ENCODE results near the gene RBM12. TPM values are rescaled to one million over a fixed set of nuclear protein-coding genes. Genes with fewer than 3 reads are reported as not detected.

RBM12 gene
- total RNA-seq, 2 experiments from 2014 or later = 91.7 to 95.2 TPM

DNA sequence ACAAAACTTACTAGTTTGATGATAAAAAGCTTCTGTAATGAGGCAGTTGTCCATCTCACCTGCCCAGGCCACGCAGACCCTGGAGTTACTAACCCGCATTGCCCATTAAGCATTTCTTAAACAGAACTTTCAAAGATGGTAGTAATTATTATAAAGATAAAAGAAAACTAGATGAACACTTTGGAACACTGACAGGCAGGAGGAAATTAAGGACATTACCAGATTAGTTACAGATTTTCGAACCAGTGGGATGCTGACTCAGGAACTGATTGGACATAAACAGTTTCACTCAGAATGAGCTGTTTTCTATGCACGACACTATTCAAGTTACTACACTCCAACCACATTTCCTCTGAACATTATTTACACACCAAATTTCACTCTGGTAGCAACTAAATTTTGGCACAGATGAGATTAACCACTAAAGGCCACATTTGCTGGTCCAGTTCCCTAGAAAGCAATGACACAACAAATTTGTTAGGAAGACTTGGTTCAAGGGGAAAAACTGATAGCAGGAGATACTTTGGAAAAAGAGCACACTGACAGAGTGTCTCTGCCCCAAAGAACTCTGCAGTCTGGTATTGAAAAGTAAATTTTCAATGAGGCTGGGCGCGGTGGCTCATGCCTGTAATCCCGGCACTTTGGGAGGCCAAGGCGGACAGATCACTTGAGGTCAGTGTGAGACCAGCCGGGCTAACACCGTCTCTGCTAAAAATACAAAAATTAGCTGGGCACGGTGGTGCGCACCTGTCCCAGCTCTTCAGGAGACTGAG lies 37.5 kb upstream of the RBM12 start:
- intact Hi-C loops (cut with DNase I, micrococcal nuclease) = loop anchor here (2.0 to 5.0 kb wide), 3 partner anchors 35 to 180 kb away; no protein-coding TSS in a partner anchor
- H3K4me3 Mint-ChIP-seq = peak overlapping the region; percentile 81
- Histone ChIP-seq H3K4me3 (ENCODE audit: low read length) (no peak overlapping the region), H3K4me1 (ENCODE audit: insufficient read depth, low read length) (peaks cover 23% of the 10 kb centered on the region), H3K27me3 (ENCODE audit: control insufficient read depth in 1 of 2, insufficient read depth in 2 of 2, low read length in 2 of 2) (no peaks in the 10 kb centered on the region), H3K36me3 (ENCODE audit: insufficient read depth, low read length) (peaks cover 58% of the 10 kb centered on the region), H3K27ac (ENCODE audit: low read depth in 1 of 2, low read length in 2 of 2) (no peak overlapping the region), H3K9me3 (ENCODE audit: control insufficient read depth in 1 of 2, insufficient read depth in 1 of 2, low read length in 2 of 2) (no peaks in the 10 kb centered on the region)
- POLR2A ChIA-PET = interaction anchor here (0.6 to 7.8 kb wide), 12 partner anchors 21 to 88 kb away, joined by 3 to 125 read pairs (median 6); partner anchors contain the start of genes CPNE1, RBM12, RBM39 and SPAG4
- H3K36me3 Mint-ChIP-seq (ENCODE audit: low read depth) = peaks cover 89% of the 10 kb centered on the region
- CTCF ChIA-PET = no interaction called here
- no peaks in the 10 kb centered on the region for H3K27me3 Mint-ChIP-seq
- H3K27ac Mint-ChIP-seq = peak overlapping the region; percentile 84
- TF ChIP-seq, protein P1, sequence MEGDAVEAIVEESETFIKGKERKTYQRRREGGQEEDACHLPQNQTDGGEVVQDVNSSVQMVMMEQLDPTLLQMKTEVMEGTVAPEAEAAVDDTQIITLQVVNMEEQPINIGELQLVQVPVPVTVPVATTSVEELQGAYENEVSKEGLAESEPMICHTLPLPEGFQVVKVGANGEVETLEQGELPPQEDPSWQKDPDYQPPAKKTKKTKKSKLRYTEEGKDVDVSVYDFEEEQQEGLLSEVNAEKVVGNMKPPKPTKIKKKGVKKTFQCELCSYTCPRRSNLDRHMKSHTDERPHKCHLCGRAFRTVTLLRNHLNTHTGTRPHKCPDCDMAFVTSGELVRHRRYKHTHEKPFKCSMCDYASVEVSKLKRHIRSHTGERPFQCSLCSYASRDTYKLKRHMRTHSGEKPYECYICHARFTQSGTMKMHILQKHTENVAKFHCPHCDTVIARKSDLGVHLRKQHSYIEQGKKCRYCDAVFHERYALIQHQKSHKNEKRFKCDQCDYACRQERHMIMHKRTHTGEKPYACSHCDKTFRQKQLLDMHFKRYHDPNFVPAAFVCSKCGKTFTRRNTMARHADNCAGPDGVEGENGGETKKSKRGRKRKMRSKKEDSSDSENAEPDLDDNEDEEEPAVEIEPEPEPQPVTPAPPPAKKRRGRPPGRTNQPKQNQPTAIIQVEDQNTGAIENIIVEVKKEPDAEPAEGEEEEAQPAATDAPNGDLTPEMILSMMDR (IDR thresholded peaks at IDR 0.05) = no peak
- H3K4me1 Mint-ChIP-seq (ENCODE audit: low read depth) = peaks cover 54% of the 10 kb centered on the region
- no peaks in the 10 kb centered on the region for H3K9me3 Mint-ChIP-seq
- DNase-seq (peak in 1 of 14 experiments; percentile 4), ATAC-seq (ENCODE audit: poor library complexity) (no peak)

DNA sequence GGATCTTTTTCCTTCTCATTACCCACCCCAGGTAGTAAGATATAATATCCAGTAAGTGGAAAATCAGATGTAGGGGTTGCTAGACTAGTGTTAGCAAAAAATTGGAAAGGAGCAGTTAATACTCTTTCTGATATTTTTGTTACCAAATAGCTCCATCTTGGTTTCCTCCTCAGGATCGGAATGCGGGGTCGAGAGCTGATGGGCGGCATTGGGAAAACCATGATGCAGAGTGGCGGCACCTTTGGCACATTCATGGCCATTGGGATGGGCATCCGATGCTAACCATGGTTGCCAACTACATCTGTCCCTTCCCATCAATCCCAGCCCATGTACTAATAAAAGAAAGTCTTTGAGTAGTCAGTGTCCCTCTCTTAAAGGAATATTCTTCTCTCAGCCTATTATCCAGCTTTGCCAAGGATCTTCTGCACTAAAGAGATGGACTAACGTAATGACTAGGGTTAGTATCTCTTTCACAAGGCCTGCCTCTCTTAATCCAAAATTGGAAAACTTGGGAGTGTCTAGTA lies 36.0 kb upstream of the RBM12 start:
- H3K27me3 ChIP-seq (ENCODE audit: control insufficient read depth in 1 of 2, insufficient read depth in 2 of 2, low read length in 2 of 2) = no peaks in the 10 kb centered on the region
- POLR2A ChIA-PET = interaction anchor here (1.1 to 7.8 kb wide), 14 partner anchors 10 to 253 kb away, joined by 3 to 125 read pairs (median 10); partner anchors contain the start of genes CPNE1, PHF20, RBM12 and RBM39
- peak overlapping the region in 1 of 2 donors; percentile 97 for H3K27ac ChIP-seq (ENCODE audit: low read depth in 1 of 2, low read length in 2 of 2)
- CTCF ChIA-PET = interaction anchor here (0.6 to 1.7 kb wide), 3 partner anchors 18 to 99 kb away, joined by 4 read pairs; no protein-coding TSS in a partner anchor
- H3K9me3 Mint-ChIP-seq = no peaks in the 10 kb centered on the region
- H3K4me3 ChIP-seq (ENCODE audit: low read length) = no peak overlapping the region
- no peak for DNase-seq
- H3K36me3 ChIP-seq (ENCODE audit: insufficient read depth, low read length) = peaks cover 44% of the 10 kb centered on the region
- no peaks in the 10 kb centered on the region for H3K27me3 Mint-ChIP-seq
- H3K27ac Mint-ChIP-seq = peak overlapping the region; percentile 84
- H3K4me1 ChIP-seq (ENCODE audit: insufficient read depth, low read length) = peaks cover 23% of the 10 kb centered on the region
- peaks cover 60% of the 10 kb centered on the region for H3K4me1 Mint-ChIP-seq (ENCODE audit: low read depth)
- no peaks in the 10 kb centered on the region for H3K9me3 ChIP-seq (ENCODE audit: control insufficient read depth in 1 of 2, insufficient read depth in 1 of 2, low read length in 2 of 2)
- peaks cover 83% of the 10 kb centered on the region for H3K36me3 Mint-ChIP-seq (ENCODE audit: low read depth)
- peak overlapping the region; percentile 93 for H3K4me3 Mint-ChIP-seq
- TF ChIP-seq, protein P1 (IDR thresholded peaks at IDR 0.05) = no peak
- no peak for ATAC-seq (ENCODE audit: poor library complexity)
- intact Hi-C loops (cut with DNase I, micrococcal nuclease) = loop anchor here in 1 of 2 experiments (5.0 kb wide), 2 partner anchors 37 to 182 kb away; no protein-coding TSS in a partner anchor

DNA sequence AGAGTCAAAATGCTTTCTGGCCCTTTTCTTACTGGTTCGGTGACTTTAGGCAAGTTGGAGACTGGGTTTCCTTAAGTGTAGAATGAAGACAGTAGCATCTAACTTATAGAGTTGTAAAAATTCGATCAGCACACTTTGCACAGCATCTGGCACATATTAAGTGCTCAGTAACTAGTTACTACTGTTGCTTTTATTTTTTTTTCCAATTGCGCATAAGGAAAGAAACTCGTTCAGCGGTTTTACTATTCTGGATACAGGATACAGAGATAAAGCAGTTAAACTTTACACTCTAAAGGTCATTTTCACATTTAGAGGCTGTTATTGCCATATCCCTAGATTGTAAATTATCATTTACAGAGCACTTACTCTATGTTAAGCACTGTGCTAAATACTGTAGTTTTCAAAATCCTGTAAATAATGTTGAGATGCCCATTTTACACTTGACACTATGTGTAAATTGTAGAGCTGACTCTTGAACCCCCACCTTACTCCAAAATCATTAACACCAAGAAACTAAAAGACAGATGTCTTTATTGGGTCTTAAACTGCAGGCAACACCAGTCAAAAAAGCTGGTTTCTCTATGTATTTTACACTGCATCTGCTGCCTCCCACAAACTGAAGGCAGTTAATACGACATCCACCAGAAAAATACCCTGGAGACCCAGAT lies 35.4 kb upstream of the RBM12 start:
- no peaks in the 10 kb centered on the region for H3K27me3 Mint-ChIP-seq
- no peak for DNase-seq
- no peak for ATAC-seq (ENCODE audit: poor library complexity)
- Histone ChIP-seq H3K27ac (ENCODE audit: low read depth in 1 of 2, low read length in 2 of 2) (peak overlapping the region; percentile 93 to 97), H3K27me3 (ENCODE audit: control insufficient read depth in 1 of 2, insufficient read depth in 2 of 2, low read length in 2 of 2) (no peaks in the 10 kb centered on the region), H3K4me1 (ENCODE audit: insufficient read depth, low read length) (peaks cover 23% of the 10 kb centered on the region), H3K36me3 (ENCODE audit: insufficient read depth, low read length) (peaks cover 43% of the 10 kb centered on the region), H3K9me3 (ENCODE audit: control insufficient read depth in 1 of 2, insufficient read depth in 1 of 2, low read length in 2 of 2) (no peaks in the 10 kb centered on the region), H3K4me3 (ENCODE audit: low read length) (peak overlapping the region; percentile 95)
- TF ChIP-seq, protein P1 (IDR thresholded peaks at IDR 0.05) = no peak
- no peaks in the 10 kb centered on the region for H3K9me3 Mint-ChIP-seq
- intact Hi-C loops (cut with DNase I, micrococcal nuclease) = loop anchor here (2.0 to 10.0 kb wide), 9 partner anchors 35 to 255 kb away; partner anchors contain the start of genes CPNE1 (in 2 of the 2), RBM12 (in 2 of the 2), SCAND1 (in 1 of the 2) and SPAG4 (in 1 of the 2)
- POLR2A ChIA-PET = interaction anchor here (0.5 to 7.8 kb wide), 17 partner anchors 8 to 254 kb away, joined by 3 to 125 read pairs (median 10); partner anchors contain the start of genes CPNE1, PHF20, RBM12 and RBM39
- peaks cover 83% of the 10 kb centered on the region for H3K36me3 Mint-ChIP-seq (ENCODE audit: low read depth)
- peaks cover 59% of the 10 kb centered on the region for H3K4me1 Mint-ChIP-seq (ENCODE audit: low read depth)
- CTCF ChIA-PET = interaction anchor here (0.6 to 1.7 kb wide), 8 partner anchors 10 to 99 kb away, joined by 3 to 8 read pairs (median 4); no protein-coding TSS in a partner anchor
- H3K27ac Mint-ChIP-seq = peak overlapping the region; percentile 84
- peak overlapping the region; percentile 93 for H3K4me3 Mint-ChIP-seq
